ENCODE data around the gene SLC15A4.

Gene SLC15A4

DNA sequence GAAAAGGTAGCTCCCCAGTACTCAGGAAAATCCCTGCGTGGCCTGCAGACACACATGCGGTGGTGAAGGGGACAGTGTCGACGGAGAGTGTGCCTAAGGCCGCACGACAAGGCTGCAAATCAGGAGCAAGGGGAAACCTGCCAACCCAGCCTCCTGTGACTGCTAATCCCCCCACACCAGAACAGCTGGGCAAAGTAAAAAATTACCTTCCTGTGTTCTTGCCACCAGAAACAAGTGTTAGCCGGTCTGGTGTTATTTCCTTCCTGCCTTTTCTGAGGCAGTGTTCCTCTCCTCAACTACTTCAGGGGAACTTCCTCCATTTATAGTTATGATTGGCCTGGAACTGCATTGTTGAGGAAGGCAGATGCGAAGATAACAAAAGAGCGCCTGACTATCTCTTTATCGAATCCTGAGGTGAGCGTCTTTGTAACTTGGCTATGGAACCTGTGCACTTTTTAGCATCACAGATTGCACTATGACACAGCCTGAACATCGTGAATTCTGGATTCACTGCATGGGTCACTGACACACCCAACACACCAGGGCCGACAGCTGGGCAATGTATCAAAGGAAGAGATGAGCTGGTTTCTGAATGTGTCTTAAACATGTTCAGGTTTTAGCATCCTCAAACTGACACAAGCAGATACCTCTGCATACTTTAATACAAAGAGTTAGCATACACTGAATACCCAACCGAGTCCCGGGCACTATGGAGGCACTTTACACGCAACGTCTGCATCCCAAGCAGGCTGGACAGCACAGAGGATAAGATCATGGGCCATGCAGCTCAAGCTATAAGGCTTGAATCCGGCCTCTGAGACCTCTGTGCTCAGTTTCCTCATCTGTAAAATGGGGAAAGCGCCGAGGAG lies 28.9 kb downstream of the SLC15A4 start:
- no peaks in the 10 kb centered on the region for H3K27me3 ChIP-seq (ENCODE audit: control insufficient read depth, insufficient read depth, low read length)
- no peaks in the 10 kb centered on the region for H3K4me1 ChIP-seq (ENCODE audit: control insufficient read depth, insufficient read depth, low read length)
- H3K36me3 ChIP-seq (ENCODE audit: control insufficient read depth, insufficient read depth, low read length), result peaks cover 29% of the 10 kb centered on the region
- no peak overlapping the region for H3K9ac ChIP-seq (ENCODE audit: low read length)
- H3K4me3 ChIP-seq (ENCODE audit: low read length), result no peak overlapping the region
- no peaks in the 10 kb centered on the region for H3K9me3 ChIP-seq (ENCODE audit: control insufficient read depth, low read length)

DNA sequence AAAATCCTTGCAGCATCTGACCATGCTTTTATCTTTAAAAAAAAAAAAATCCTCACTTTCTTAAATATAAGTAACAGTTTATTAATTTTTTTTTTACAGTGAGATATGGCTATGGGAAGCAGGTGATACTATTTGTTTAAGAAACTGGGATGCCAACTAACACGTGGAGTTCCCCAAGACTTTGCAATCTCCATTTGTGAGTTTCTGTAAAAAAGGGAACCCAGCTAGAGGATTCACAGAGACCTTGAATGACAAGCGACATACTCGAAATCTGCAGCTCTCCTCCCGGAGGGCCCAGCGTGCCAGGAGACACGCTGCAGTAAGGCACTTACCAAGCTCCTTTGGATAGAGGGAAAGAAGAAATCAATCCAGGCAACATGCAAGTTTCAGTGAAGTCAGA lies 30.1 kb downstream of the SLC15A4 start:
- Histone ChIP-seq H3K4me3 (ENCODE audit: low read length) (no peak overlapping the region), H3K4me1 (ENCODE audit: control insufficient read depth, insufficient read depth, low read length) (no peaks in the 10 kb centered on the region), H3K9ac (ENCODE audit: low read length) (no peak overlapping the region), H3K27me3 (ENCODE audit: control insufficient read depth, insufficient read depth, low read length) (no peaks in the 10 kb centered on the region), H3K9me3 (ENCODE audit: control insufficient read depth, low read length) (no peaks in the 10 kb centered on the region), H3K36me3 (ENCODE audit: control insufficient read depth, insufficient read depth, low read length) (peaks cover 21% of the 10 kb centered on the region)

DNA sequence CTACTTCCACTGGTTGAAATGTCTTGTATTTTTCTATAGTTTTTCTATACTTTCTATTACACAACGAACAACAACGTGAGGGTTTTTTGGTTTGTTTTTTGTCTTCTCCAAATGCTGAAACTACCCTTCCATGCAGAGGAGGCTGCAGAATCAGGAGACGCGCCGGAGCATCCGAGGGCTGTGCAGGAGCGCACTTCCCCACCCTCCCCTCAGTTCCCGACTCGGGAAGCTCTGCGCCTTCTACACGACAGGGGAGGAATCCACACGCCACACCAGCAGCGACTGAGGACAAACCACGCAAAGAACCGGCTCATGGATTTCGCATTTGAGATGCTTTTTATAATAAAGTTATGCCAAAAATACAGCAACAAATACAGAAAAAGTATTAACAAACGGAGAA lies 30.9 kb downstream of the SLC15A4 start:
- no peak overlapping the region for H3K4me3 ChIP-seq (ENCODE audit: low read length)
- no peaks in the 10 kb centered on the region for H3K4me1 ChIP-seq (ENCODE audit: control insufficient read depth, insufficient read depth, low read length)
- no peaks in the 10 kb centered on the region for H3K27me3 ChIP-seq (ENCODE audit: control insufficient read depth, insufficient read depth, low read length)
- peaks cover 16% of the 10 kb centered on the region for H3K36me3 ChIP-seq (ENCODE audit: control insufficient read depth, insufficient read depth, low read length)
- no peak overlapping the region for H3K9ac ChIP-seq (ENCODE audit: low read length)
- no peaks in the 10 kb centered on the region for H3K9me3 ChIP-seq (ENCODE audit: control insufficient read depth, low read length)

DNA sequence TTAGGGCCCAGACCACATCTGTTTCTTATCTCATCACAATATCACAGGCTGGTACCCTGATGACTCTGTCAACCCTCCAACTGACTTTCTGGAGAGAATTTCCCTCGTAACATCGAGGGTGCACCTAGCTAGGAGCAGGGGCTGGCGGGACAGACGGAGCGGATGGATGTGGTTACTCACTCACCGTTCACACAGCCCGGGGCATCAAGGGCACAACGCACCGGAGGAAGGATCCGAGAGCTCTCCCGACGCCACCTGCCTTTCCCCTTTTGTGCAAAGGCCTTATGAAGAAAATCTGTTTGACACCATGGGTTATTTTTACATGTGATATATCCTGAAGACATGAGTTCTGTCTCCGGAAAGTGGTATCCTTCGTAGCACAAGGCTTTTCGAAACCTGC lies 31.4 kb downstream of the SLC15A4 start:
- H3K9me3 ChIP-seq (ENCODE audit: control insufficient read depth, low read length), result no peaks in the 10 kb centered on the region
- H3K4me1 ChIP-seq (ENCODE audit: control insufficient read depth, insufficient read depth, low read length), result no peaks in the 10 kb centered on the region
- H3K36me3 ChIP-seq (ENCODE audit: control insufficient read depth, insufficient read depth, low read length), result peaks cover 16% of the 10 kb centered on the region
- no peak overlapping the region for H3K4me3 ChIP-seq (ENCODE audit: low read length)
- H3K27me3 ChIP-seq (ENCODE audit: control insufficient read depth, insufficient read depth, low read length), result no peaks in the 10 kb centered on the region
- no peak overlapping the region for H3K9ac ChIP-seq (ENCODE audit: low read length)

DNA sequence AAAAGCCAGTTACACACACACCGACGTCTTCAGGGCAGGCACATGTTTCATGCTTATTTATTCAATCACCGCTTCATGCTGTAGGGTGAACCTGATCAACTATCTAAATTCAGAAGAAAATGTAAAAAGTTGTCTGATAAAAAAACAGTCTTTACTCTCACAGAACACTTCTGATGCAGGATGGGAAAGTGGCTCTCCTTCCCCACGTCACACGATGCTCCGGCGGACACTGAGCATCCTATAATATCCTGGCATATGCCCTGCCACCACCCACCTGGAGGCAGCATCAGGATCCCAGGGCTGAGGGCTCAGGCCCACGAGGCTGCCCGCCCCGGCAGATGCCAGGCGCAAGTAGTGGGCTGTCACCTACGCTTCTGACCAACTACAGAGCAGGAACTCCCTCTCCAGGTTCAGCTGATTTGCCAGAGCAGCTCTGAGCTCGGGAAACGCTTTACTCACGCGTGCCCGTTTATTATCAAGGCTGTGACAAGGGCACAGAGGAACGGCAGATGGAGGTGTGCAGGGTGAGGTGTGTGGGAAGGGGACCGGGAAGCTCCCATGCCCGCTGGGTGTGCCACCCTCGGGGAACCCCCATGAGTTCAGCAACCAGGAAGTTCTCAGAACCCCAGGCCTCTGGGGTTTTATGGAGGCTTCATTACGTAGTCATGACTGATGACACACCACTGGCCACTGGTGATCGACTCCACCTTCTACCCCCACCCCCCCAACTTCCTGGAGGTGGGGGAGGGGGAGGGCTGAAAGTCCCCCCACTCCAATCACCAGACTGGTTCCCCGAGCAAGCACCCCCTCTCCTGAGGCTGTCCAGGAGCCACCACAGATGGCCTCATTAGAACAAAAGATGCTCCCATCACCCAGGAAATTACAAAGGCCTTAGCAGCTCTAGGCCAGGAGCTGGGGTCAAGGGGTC lies 32.1 kb downstream of the SLC15A4 start:
- Histone ChIP-seq H3K9me3 (ENCODE audit: control insufficient read depth, low read length) (no peaks in the 10 kb centered on the region), H3K4me3 (ENCODE audit: low read length) (no peak overlapping the region), H3K27me3 (ENCODE audit: control insufficient read depth, insufficient read depth, low read length) (no peaks in the 10 kb centered on the region), H3K36me3 (ENCODE audit: control insufficient read depth, insufficient read depth, low read length) (peaks cover 11% of the 10 kb centered on the region), H3K9ac (ENCODE audit: low read length) (no peak overlapping the region), H3K4me1 (ENCODE audit: control insufficient read depth, insufficient read depth, low read length) (no peaks in the 10 kb centered on the region)

DNA sequence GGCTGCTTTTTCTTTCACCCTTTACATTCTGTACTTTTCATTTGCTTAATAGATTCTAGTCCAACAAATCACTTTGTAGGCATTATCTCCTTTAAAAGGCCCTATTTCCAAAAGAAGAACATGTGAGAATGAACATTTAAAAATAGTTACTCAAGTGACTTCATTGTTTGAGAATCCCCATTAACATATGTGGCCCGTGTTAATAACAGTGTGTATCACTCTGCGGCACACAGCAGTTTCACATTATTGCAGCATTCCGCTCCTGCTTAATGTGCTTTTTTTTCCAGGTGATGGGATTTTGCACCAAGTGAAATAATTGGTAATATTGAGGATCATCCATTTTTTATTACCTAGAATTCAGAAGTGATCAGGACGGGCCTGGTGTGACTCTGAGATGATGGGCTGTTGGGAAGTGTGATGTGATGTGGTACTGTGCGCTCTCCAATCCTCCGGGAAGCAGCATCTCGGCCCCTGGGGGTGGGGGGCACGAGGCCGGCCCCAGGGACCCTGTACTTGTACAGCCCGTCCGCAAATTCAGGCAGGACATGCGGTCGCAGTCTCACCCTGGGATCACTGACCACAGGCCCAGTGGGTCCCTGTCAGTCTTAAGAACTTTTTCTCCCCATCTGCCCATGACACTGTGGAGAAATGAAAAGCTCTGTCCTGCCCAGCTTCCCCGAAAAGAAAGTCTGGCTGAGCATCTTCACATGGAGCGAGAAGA lies 32.9 kb downstream of the SLC15A4 start:
- no peaks in the 10 kb centered on the region for H3K4me1 ChIP-seq (ENCODE audit: control insufficient read depth, insufficient read depth, low read length)
- H3K4me3 ChIP-seq (ENCODE audit: low read length), result no peak overlapping the region
- peaks cover 5% of the 10 kb centered on the region for H3K36me3 ChIP-seq (ENCODE audit: control insufficient read depth, insufficient read depth, low read length)
- no peak overlapping the region for H3K9ac ChIP-seq (ENCODE audit: low read length)
- H3K27me3 ChIP-seq (ENCODE audit: control insufficient read depth, insufficient read depth, low read length), result no peaks in the 10 kb centered on the region
- H3K9me3 ChIP-seq (ENCODE audit: control insufficient read depth, low read length), result no peaks in the 10 kb centered on the region

DNA sequence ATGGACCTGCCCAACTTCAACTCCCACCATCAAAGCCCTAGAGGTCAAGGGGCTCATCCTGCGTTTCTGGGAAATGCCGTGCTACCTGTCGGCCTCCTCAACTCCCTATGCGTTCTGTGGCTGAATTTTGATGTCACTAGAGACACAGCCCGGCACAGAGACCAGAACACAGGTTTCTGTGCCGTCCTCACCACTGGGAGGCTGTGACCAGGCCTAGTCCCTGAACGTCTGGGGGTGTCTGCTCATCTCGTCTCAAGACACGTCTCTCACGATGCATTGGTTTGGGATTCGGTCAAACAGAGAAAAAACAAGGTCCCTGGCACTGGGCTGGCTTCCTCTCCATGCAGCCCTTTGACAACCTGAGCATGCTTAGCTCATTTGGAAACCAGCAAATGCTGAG lies 33.5 kb downstream of the SLC15A4 start:
- Histone ChIP-seq H3K27me3 (ENCODE audit: control insufficient read depth, insufficient read depth, low read length) (no peaks in the 10 kb centered on the region), H3K4me1 (ENCODE audit: control insufficient read depth, insufficient read depth, low read length) (no peaks in the 10 kb centered on the region), H3K9me3 (ENCODE audit: control insufficient read depth, low read length) (no peaks in the 10 kb centered on the region), H3K4me3 (ENCODE audit: low read length) (no peak overlapping the region), H3K36me3 (ENCODE audit: control insufficient read depth, insufficient read depth, low read length) (no peaks in the 10 kb centered on the region), H3K9ac (ENCODE audit: low read length) (no peak overlapping the region)

DNA sequence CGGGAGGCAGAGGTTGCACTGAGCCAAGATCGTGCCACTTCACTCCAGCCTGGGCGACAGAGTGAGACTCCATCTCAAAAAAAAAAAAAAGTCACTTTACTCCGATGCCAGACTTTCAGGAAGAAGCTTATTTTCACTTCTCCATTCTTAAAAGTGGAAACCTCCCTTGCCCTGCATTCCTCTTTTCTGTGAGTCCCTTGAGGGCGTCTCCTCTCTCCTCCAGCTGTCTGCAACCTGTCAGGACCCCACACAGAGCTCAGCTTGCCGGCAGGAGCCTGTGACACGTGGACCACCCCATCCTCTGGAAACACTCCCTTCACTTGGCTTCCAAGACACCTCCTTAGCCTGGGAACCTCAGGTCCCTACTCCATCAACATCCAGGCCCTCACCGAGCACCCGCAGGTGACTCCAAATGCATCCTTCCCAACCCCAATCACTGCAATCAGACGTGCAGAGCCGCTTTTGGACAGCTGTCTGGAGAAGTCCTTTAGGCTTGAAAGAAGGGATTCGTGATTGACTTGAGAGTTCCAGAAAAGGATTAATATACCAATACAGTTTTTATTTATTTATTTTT lies 34.3 kb downstream of the SLC15A4 start:
- Histone ChIP-seq H3K9ac (ENCODE audit: low read length) (no peak overlapping the region), H3K27me3 (ENCODE audit: control insufficient read depth, insufficient read depth, low read length) (no peaks in the 10 kb centered on the region), H3K4me1 (ENCODE audit: control insufficient read depth, insufficient read depth, low read length) (no peaks in the 10 kb centered on the region), H3K36me3 (ENCODE audit: control insufficient read depth, insufficient read depth, low read length) (no peaks in the 10 kb centered on the region), H3K4me3 (ENCODE audit: low read length) (no peak overlapping the region), H3K9me3 (ENCODE audit: control insufficient read depth, low read length) (no peaks in the 10 kb centered on the region)

DNA sequence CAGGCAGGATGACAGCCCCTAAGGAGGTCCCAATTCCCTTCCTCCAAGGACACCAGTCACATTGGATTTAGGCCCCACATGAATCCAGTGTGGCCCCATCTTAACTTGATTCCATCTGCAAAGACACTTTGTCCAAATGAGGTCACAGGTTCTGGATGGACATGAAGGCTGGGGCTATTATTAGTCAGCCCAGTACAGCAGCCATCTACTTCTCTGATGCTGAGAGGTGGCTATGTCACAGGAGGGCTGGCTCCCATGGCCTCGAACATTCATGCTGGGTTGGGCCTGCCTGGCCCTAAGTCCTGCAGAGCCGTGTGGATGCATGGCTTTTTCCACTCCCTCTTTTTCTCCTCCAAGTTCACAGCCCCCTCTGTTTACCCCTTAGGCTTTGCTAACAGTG lies 35.9 kb downstream of the SLC15A4 start:
- H3K9me3 ChIP-seq (ENCODE audit: control insufficient read depth, low read length), result no peaks in the 10 kb centered on the region
- H3K36me3 ChIP-seq (ENCODE audit: control insufficient read depth, insufficient read depth, low read length), result no peaks in the 10 kb centered on the region
- no peaks in the 10 kb centered on the region for H3K4me1 ChIP-seq (ENCODE audit: control insufficient read depth, insufficient read depth, low read length)
- H3K9ac ChIP-seq (ENCODE audit: low read length), result no peak overlapping the region
- H3K4me3 ChIP-seq (ENCODE audit: low read length), result no peak overlapping the region
- H3K27me3 ChIP-seq (ENCODE audit: control insufficient read depth, insufficient read depth, low read length), result no peaks in the 10 kb centered on the region

DNA sequence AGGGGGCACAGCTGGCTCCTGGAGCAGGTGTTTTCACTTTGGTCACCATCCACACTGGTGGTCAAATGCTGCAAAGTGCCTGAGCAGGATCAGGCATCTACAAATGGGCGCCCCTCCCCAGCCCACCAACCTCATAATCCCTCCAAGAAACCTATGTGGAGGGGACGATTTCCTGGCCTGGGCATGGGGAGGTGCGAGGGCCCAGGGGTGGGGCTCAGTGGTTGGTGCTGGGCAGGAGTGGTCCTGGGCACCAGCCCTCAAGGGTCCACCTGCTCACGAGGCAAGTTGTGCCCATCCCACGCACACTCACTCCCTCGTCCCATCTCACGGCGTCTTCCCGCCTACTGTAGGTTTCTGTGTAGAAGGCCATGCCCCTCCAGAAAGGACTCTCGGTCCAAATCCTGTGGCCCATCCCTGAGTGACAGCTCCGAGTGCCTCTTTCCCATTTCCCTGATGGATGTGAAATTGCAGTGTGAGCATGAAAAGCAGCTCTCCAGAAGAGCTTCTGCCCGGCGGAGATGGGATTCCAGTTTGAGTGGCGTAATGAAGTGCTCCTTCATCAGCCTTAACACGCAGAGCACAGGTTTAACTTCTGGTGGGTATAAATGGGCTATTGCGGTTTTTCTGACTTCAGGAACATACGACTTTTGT lies 36.9 kb downstream of the SLC15A4 start:
- no peaks in the 10 kb centered on the region for H3K9me3 ChIP-seq (ENCODE audit: control insufficient read depth, low read length)
- no peaks in the 10 kb centered on the region for H3K27me3 ChIP-seq (ENCODE audit: control insufficient read depth, insufficient read depth, low read length)
- no peak overlapping the region for H3K9ac ChIP-seq (ENCODE audit: low read length)
- no peak overlapping the region for H3K4me3 ChIP-seq (ENCODE audit: low read length)
- no peaks in the 10 kb centered on the region for H3K36me3 ChIP-seq (ENCODE audit: control insufficient read depth, insufficient read depth, low read length)
- H3K4me1 ChIP-seq (ENCODE audit: control insufficient read depth, insufficient read depth, low read length), result no peaks in the 10 kb centered on the region

DNA sequence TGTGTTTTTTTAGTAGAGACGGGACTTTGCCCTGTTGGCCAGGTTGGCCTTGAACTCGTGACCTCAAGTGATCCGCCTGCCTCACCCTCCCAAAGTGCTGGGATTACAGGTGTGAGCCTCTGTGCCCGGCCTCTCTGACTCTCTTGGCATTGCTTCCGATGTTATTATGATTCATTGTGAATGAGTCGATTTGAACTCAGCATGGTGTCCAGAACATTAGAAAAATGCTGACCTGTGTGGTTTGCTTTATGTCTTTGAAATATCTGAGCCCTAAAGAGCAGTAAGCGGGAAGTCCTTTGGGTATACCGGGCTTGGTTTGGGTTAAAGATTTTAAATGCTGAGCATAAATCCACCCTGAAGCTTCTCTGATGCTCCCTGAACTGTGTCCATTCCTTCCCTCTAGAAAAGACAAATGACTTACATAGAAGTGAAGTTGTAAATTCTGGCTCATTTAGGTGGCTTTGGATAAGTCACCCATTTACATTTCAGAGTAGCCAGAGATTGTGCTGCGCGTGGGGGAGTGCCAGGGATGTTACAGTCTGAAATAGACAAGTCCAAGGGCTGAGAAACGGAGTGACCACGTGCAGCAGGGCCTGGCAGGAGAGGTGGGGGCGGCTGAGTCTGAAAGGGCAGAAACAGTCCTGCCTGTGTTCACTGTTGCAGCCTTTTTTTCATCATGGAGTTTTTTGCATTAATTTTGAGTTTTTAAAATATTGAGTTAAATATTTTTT lies 39.6 kb downstream of the SLC15A4 start:
- no peak overlapping the region for H3K9ac ChIP-seq (ENCODE audit: low read length)
- no peaks in the 10 kb centered on the region for H3K4me1 ChIP-seq (ENCODE audit: control insufficient read depth, insufficient read depth, low read length)
- H3K36me3 ChIP-seq (ENCODE audit: control insufficient read depth, insufficient read depth, low read length), result no peaks in the 10 kb centered on the region
- no peak overlapping the region for H3K4me3 ChIP-seq (ENCODE audit: low read length)
- no peaks in the 10 kb centered on the region for H3K9me3 ChIP-seq (ENCODE audit: control insufficient read depth, low read length)
- H3K27me3 ChIP-seq (ENCODE audit: control insufficient read depth, insufficient read depth, low read length), result no peaks in the 10 kb centered on the region
